ENCODE results near the gene MOK.

The MOK gene

GRCh38 chr14:102226356-102227125, 78.4 kb downstream of the MOK start:
- DNase-seq (ENCODE audit: low read depth in 4 of 4, low spot score in 1 of 4): no peak

GRCh38 chr14:102225936-102226335, 79.0 kb downstream of the MOK start:
- no peak for DNase-seq (ENCODE audit: low read depth in 4 of 4, low spot score in 1 of 4)

- no peak for DNase-seq (ENCODE audit: low read depth in 4 of 4, low spot score in 1 of 4)
Observed at GRCh38 chr14:102225386-102225785, 79.6 kb downstream of the MOK start.

- DNase-seq (ENCODE audit: low read depth in 4 of 4, low spot score in 1 of 4): no peak
Observed at GRCh38 chr14:102223682-102224081, 81.3 kb downstream of the MOK start.

- no peak for DNase-seq (ENCODE audit: low read depth in 4 of 4, low spot score in 1 of 4)
Observed at GRCh38 chr14:102222751-102223150, 82.2 kb downstream of the MOK start.

GRCh38 chr14:102222009-102222575, 82.9 kb downstream of the MOK start:
- DNase-seq (ENCODE audit: low read depth in 4 of 4, low spot score in 1 of 4): no peak

- no peak for DNase-seq (ENCODE audit: low read depth in 4 of 4, low spot score in 1 of 4)
Observed at GRCh38 chr14:102221026-102221425, 83.9 kb downstream of the MOK start.

- DNase-seq (ENCODE audit: low read depth in 4 of 4, low spot score in 1 of 4): no peak
Observed at GRCh38 chr14:102220031-102220430, 84.9 kb downstream of the MOK start.

- DNase-seq (ENCODE audit: low read depth in 4 of 4, low spot score in 1 of 4): no peak
Observed at GRCh38 chr14:102219316-102219715, 85.6 kb downstream of the MOK start.

- no peak for DNase-seq (ENCODE audit: low read depth in 4 of 4, low spot score in 1 of 4)
Observed at GRCh38 chr14:102218688-102219087, 86.3 kb downstream of the MOK start.

- no peak for DNase-seq (ENCODE audit: low read depth in 4 of 4, low spot score in 1 of 4)
Observed at GRCh38 chr14:102217987-102218421, 87.0 kb downstream of the MOK start.

GRCh38 chr14:102217399-102217798, 87.6 kb downstream of the MOK start:
- no peak for DNase-seq (ENCODE audit: low read depth in 4 of 4, low spot score in 1 of 4)

GRCh38 chr14:102215576-102216250, 89.3 kb downstream of the MOK start:
- DNase-seq (ENCODE audit: low read depth in 4 of 4, low spot score in 1 of 4): no peak

GRCh38 chr14:102215071-102215470, 89.9 kb downstream of the MOK start:
- DNase-seq (ENCODE audit: low read depth in 4 of 4, low spot score in 1 of 4): no peak

GRCh38 chr14:102213984-102214658, 90.8 kb downstream of the MOK start:
- DNase-seq (ENCODE audit: low read depth in 4 of 4, low spot score in 1 of 4): no peak

- no peak for DNase-seq (ENCODE audit: low read depth in 4 of 4, low spot score in 1 of 4)
Observed at GRCh38 chr14:102213470-102213869, 91.5 kb downstream of the MOK start.

GRCh38 chr14:102212845-102213244, 92.1 kb downstream of the MOK start:
- DNase-seq (ENCODE audit: low read depth in 4 of 4, low spot score in 1 of 4): no peak

GRCh38 chr14:102212356-102212755, 92.6 kb downstream of the MOK start:
- DNase-seq (ENCODE audit: low read depth in 4 of 4, low spot score in 1 of 4): no peak

- DNase-seq (ENCODE audit: low read depth in 4 of 4, low spot score in 1 of 4): no peak
Observed at GRCh38 chr14:102211240-102211639, 93.7 kb downstream of the MOK start.

GRCh38 chr14:102210421-102211042, 94.4 kb downstream of the MOK start:
- no peak for DNase-seq (ENCODE audit: low read depth in 4 of 4, low spot score in 1 of 4)

- DNase-seq (ENCODE audit: low read depth in 4 of 4, low spot score in 1 of 4): no peak
Observed at GRCh38 chr14:102209224-102209966, 95.6 kb downstream of the MOK start.

Measured in stimulated activated CD4-positive, alpha-beta T cell treated with anti-CD3 and anti-CD28 coated beads, Interleukin-1b, Interleukin-23, amount 100 ng/mL, for 24 hours (primary cell).